Lower leg skin (tissue), 3 donors: ENCODE data around the gene FARP1.

Experiments used
- CTCF ChIP-seq, 3 donors: fragments of 450-650 bp; IDR thresholded peaks; one replicate each; pipeline ENCODE4 v1.5.1; 2016; ENCODE audit warnings: antibody characterized with exemption in 3 of 3, mild to moderate bottlenecking in 3 of 3, moderate library complexity in 2 of 3
- POLR2A ChIP-seq, 2 donors: fragments of 450-650 bp; IDR thresholded peaks; one replicate each; pipeline ENCODE4 v1.6.1; 2016 to 2017; ENCODE audit warnings: antibody characterized with exemption in 2 of 2, mild to moderate bottlenecking in 1 of 2, moderate library complexity in 1 of 2

GRCh38 chr13:98439126-98439828, 296.4 kb downstream of the FARP1 start:
- TF ChIP-seq CTCF (IDR thresholded peaks at IDR 0.05), result no peak
- no peak for TF ChIP-seq POLR2A (IDR thresholded peaks at IDR 0.05)
